Ovary (tissue), 3 donors: Measurements from ENCODE around the gene PIK3R6.

ENCODE experiments used
- CTCF ChIP-seq, 3 donors: fragments of 450-650 bp in 2 of 3; fragments of 200-600 bp in 1 of 3; IDR thresholded peaks; one replicate each; pipeline versions ENCODE4 v1.5.1 to v1.8.0; 2016 to 2022; ENCODE audit warnings: antibody characterized with exemption in 3 of 3, mild to moderate bottlenecking in 1 of 3
- EP300 ChIP-seq: sonication (generic); formaldehyde crosslinking; IDR thresholded peaks from one replicate; pipeline ENCODE4 v1.6.1; 2017; ENCODE audit warnings: antibody characterized with exemption
- POLR2A ChIP-seq: fragments of 450-650 bp; IDR thresholded peaks from one replicate; pipeline ENCODE4 v1.6.1; 2017; ENCODE audit warnings: antibody characterized with exemption, mild to moderate bottlenecking, moderate library complexity
- donor health status: DM: no; HTN: no; CAD: no.

- TF ChIP-seq CTCF (IDR thresholded peaks at IDR 0.05), result no peak
- TF ChIP-seq POLR2A, result no peak
- no peak for TF ChIP-seq EP300
Measured at GRCh38 chr17:8877984-8878383, 10.5 kb upstream of the PIK3R6 start.
